MM.1S (cell line): Measurements from ENCODE around the gene KIRREL2.

Experiments
- DNase-seq: peaks from one replicate; pipeline ENCODE4 v3.0.0-alpha.2; 2015
- H2AFZ ChIP-seq: fragments of 300-600 bp; sonication (generic); 2 replicates; pipeline ENCODE4 v1.6.0; 2016; ENCODE audit warnings: antibody characterized with exemption, low read length
- H3F3A ChIP-seq: fragments of 300-600 bp; sonication (generic); 2 replicates; pipeline ENCODE4 v1.6.1; 2016; ENCODE audit warnings: mild to moderate bottlenecking, antibody characterized with exemption, low read length, moderate library complexity, mixed read lengths; ENCODE audit not compliant: insufficient read depth
- H3K27ac ChIP-seq: fragments of 300-600 bp; sonication (generic); 2 replicates; pipeline ENCODE4 v1.5.1; 2016; ENCODE audit warnings: mild to moderate bottlenecking, low read length
- H3K27me3 ChIP-seq: fragments of 300-600 bp; sonication (generic); replicated peaks from 2 replicates; pipeline ENCODE4 v1.6.0; 2016; ENCODE audit warnings: low read length; ENCODE audit not compliant: insufficient read depth
- H3K36me3 ChIP-seq: fragments of 300-600 bp; sonication (generic); replicated peaks from 2 replicates; pipeline ENCODE4 v1.6.1; 2016; ENCODE audit warnings: mild to moderate bottlenecking, low read length, mixed read lengths; ENCODE audit not compliant: insufficient read depth
- H3K4me1 ChIP-seq: fragments of 300-600 bp; sonication (generic); 2 replicates; pipeline ENCODE4 v1.6.1; 2016; ENCODE audit warnings: low read length, mixed read lengths
- H3K4me2 ChIP-seq: fragments of 300-600 bp; sonication (generic); 2 replicates; pipeline ENCODE4 v1.6.0; 2016; ENCODE audit warnings: low read depth, low read length
- H3K4me3 ChIP-seq: fragments of 300-600 bp; sonication (generic); 2 replicates; pipeline ENCODE4 v1.5.1; 2016; ENCODE audit warnings: low read length, mixed read lengths
- H3K79me2 ChIP-seq: fragments of 300-600 bp; sonication (generic); 2 replicates; pipeline ENCODE4 v1.6.1; 2016; ENCODE audit warnings: mixed run types, low read length, mixed read lengths
- H3K9ac ChIP-seq: fragments of 300-600 bp; sonication (generic); 2 replicates; pipeline ENCODE4 v1.6.1; 2016; ENCODE audit warnings: low read length, mixed read lengths
- H3K9me2 ChIP-seq: fragments of 300-600 bp; sonication (generic); replicated peaks from 2 replicates; pipeline ENCODE4 v1.6.1; 2016; ENCODE audit warnings: mild to moderate bottlenecking, low read length, mixed read lengths; ENCODE audit not compliant: insufficient read depth
- H3K9me3 ChIP-seq: fragments of 300-600 bp; sonication (generic); replicated peaks from 2 replicates; pipeline ENCODE4 v1.6.1; 2016; ENCODE audit warnings: mild to moderate bottlenecking, low read length, mixed read lengths; ENCODE audit not compliant: insufficient read depth
- H4K20me1 ChIP-seq: fragments of 300-600 bp; sonication (generic); 2 replicates; pipeline ENCODE4 v1.6.1; 2016; ENCODE audit warnings: mild to moderate bottlenecking, low read length, moderate library complexity, mixed read lengths; ENCODE audit not compliant: insufficient read depth
- CTCF ChIP-seq: fragments of 300-600 bp; sonication (generic); IDR thresholded peaks from 2 replicates; pipeline ENCODE4 v1.5.1; 2016; ENCODE audit warnings: antibody characterized with exemption, low read length, mixed read lengths
- EZH2 ChIP-seq: fragments of 300-600 bp; sonication (generic); optimal IDR thresholded peaks from 2 replicates; pipeline ENCODE3; 2017; ENCODE audit warnings: low read depth, mild to moderate bottlenecking, antibody characterized with exemption, low read length, mixed read lengths
- EZH2phosphoT487 ChIP-seq: fragments of 300-600 bp; sonication (generic); IDR thresholded peaks from 2 replicates; pipeline ENCODE4 v1.6.1; 2018; ENCODE audit warnings: antibody characterized with exemption, low read length

The KIRREL2 gene

GRCh38 chr19:35848486-35848885 is 8.2 kb upstream of the KIRREL2 start:
- Histone ChIP-seq H3K9ac (no peak overlapping the region), H3F3A (no peaks in the 10 kb centered on the region), H2AFZ (no peak overlapping the region), H3K4me2 (no peak overlapping the region), H3K4me1 (no peaks in the 10 kb centered on the region), H3K9me2 (no peaks in the 10 kb centered on the region), H3K9me3 (no peaks in the 10 kb centered on the region), H3K36me3 (no peaks in the 10 kb centered on the region), H4K20me1 (no peaks in the 10 kb centered on the region), H3K4me3 (no peak overlapping the region), H3K79me2 (no peaks in the 10 kb centered on the region), H3K27ac (no peak overlapping the region), H3K27me3 (peaks cover 95% of the 10 kb centered on the region)
- TF ChIP-seq EZH2 (no peak), CTCF (no peak), EZH2phosphoT487 (no peak)
- DNase-seq = no peak

GRCh38 chr19:35848919-35849505 is 7.7 kb upstream of the KIRREL2 start:
- Histone ChIP-seq H3K27me3 (peaks cover 96% of the 10 kb centered on the region), H3K4me1 (no peaks in the 10 kb centered on the region), H3K4me2 (no peak overlapping the region), H3K79me2 (no peaks in the 10 kb centered on the region), H2AFZ (no peak overlapping the region), H3K36me3 (no peaks in the 10 kb centered on the region), H3K9me2 (no peaks in the 10 kb centered on the region), H3K9ac (no peak overlapping the region), H3F3A (no peaks in the 10 kb centered on the region), H3K4me3 (no peak overlapping the region), H3K27ac (no peak overlapping the region), H3K9me3 (no peaks in the 10 kb centered on the region), H4K20me1 (no peaks in the 10 kb centered on the region)
- no peak for DNase-seq
- TF ChIP-seq EZH2phosphoT487 = no peak
- no peak for TF ChIP-seq CTCF
- TF ChIP-seq EZH2 = no peak

- TF ChIP-seq EZH2phosphoT487 (no peak), EZH2 (no peak)
- DNase-seq = no peak
- Histone ChIP-seq H3K79me2 (no peaks in the 10 kb centered on the region), H3K9me3 (no peaks in the 10 kb centered on the region), H3K27ac (no peak overlapping the region), H3F3A (no peaks in the 10 kb centered on the region), H4K20me1 (no peaks in the 10 kb centered on the region), H3K4me2 (no peak overlapping the region), H3K27me3 (peaks cover 94% of the 10 kb centered on the region), H3K9me2 (no peaks in the 10 kb centered on the region), H3K4me1 (no peaks in the 10 kb centered on the region), H3K9ac (no peak overlapping the region), H3K36me3 (no peaks in the 10 kb centered on the region), H2AFZ (no peak overlapping the region), H3K4me3 (no peak overlapping the region)
Observed at GRCh38 chr19:35851213-35852028, 5.3 kb upstream of the KIRREL2 start.
